OCI-LY1 (cell line): ENCODE measurements around the gene RGN.
"Not testable (repeated sequence)": the region's sequence is repeated elsewhere in the genome, so short reads cannot be mapped to it uniquely, and the experiment has no call there.

Source experiments
- H2AFZ ChIP-seq: fragments of 200-600 bp; sonication (generic), shearing (Covaris generic); 2 replicates; pipeline ENCODE4 v1.6.0; 2014; ENCODE audit warnings: antibody characterized with exemption, mild to moderate bottlenecking, low read length
- H3F3A ChIP-seq: fragments of 200-600 bp; sonication (generic), shearing (Covaris generic); 2 replicates; pipeline ENCODE4 v1.6.0; 2014; ENCODE audit warnings: mild to moderate bottlenecking, antibody characterized with exemption, low read length, moderate library complexity; ENCODE audit not compliant: insufficient read depth
- H3K27ac ChIP-seq: fragments of 200-600 bp; sonication (generic); 2 replicates; pipeline ENCODE4 v1.5.1; 2014; ENCODE audit warnings: low read length, mixed run types, mild to moderate bottlenecking, low read depth; ENCODE audit not compliant: poor library complexity, severe bottlenecking
- H3K27me3 ChIP-seq: fragments of 200-600 bp; sonication (generic); 2 replicates; pipeline ENCODE4 v1.6.0; 2014; ENCODE audit warnings: antibody characterized with exemption, mild to moderate bottlenecking, low read length, moderate library complexity; ENCODE audit not compliant: insufficient read depth
- H3K36me3 ChIP-seq: fragments of 200-600 bp; sonication (generic); 2 replicates; pipeline ENCODE4 v1.6.1; 2014; ENCODE audit warnings: mild to moderate bottlenecking, antibody characterized with exemption, low read length, moderate library complexity, mixed read lengths; ENCODE audit not compliant: insufficient read depth
- H3K4me1 ChIP-seq: fragments of 200-600 bp; sonication (generic); 2 replicates; pipeline ENCODE4 v1.5.1; 2014; ENCODE audit warnings: mild to moderate bottlenecking, low read length, moderate library complexity; ENCODE audit not compliant: insufficient read depth, severe bottlenecking
- H3K4me2 ChIP-seq: fragments of 200-600 bp; sonication (generic), shearing (Covaris generic); 2 replicates; pipeline ENCODE4 v1.6.1; 2014; ENCODE audit warnings: low read length
- H3K4me3 ChIP-seq: fragments of 200-600 bp; sonication (generic); 2 replicates; pipeline ENCODE4 v1.5.1; 2014; ENCODE audit warnings: low read length, low read depth, mild to moderate bottlenecking, mixed read lengths; ENCODE audit not compliant: poor library complexity, severe bottlenecking
- H3K79me2 ChIP-seq: fragments of 200-600 bp; shearing (Covaris generic); 2 replicates; pipeline ENCODE4 v1.6.1; 2016; ENCODE audit warnings: mixed run types, low read length, mixed read lengths; ENCODE audit not compliant: insufficient read depth
- H3K9ac ChIP-seq: fragments of 200-600 bp; sonication (generic), shearing (Covaris generic); 2 replicates; pipeline ENCODE4 v1.6.1; 2014; ENCODE audit warnings: mild to moderate bottlenecking, low read length, mixed read lengths
- H3K9me2 ChIP-seq: fragments of 200-600 bp; sonication (generic), shearing (Covaris generic); 2 replicates; pipeline ENCODE4 v1.6.1; 2014; ENCODE audit warnings: low read depth, mild to moderate bottlenecking, low read length, mixed read lengths
- H3K9me3 ChIP-seq: fragments of 200-600 bp; shearing (Covaris generic); 2 replicates; pipeline ENCODE4 v1.6.1; 2014; ENCODE audit warnings: low read length, mixed read lengths
- H4K20me1 ChIP-seq: fragments of 200-600 bp; sonication (generic), shearing (Covaris generic); 2 replicates; pipeline ENCODE4 v1.6.0; 2016; ENCODE audit warnings: mild to moderate bottlenecking, low read length; ENCODE audit not compliant: insufficient read depth
- EZH2 ChIP-seq: fragments of 200-600 bp; sonication (generic), shearing (Covaris generic); IDR thresholded peaks from 2 replicates; pipeline ENCODE4 v1.8.0; 2017; ENCODE audit warnings: borderline replicate concordance, mixed run types, mild to moderate bottlenecking, antibody characterized with exemption, low read length, moderate library complexity, mixed read lengths
- TF ChIP-seq, protein P1 (sequence below): fragments of 200-600 bp; sonication (generic), shearing (Covaris generic); IDR thresholded peaks from 2 replicates; pipeline ENCODE4 v1.5.1; 2017; ENCODE audit warnings: mild to moderate bottlenecking, antibody characterized with exemption, low read length, moderate library complexity, mixed read lengths

Gene RGN

DNA sequence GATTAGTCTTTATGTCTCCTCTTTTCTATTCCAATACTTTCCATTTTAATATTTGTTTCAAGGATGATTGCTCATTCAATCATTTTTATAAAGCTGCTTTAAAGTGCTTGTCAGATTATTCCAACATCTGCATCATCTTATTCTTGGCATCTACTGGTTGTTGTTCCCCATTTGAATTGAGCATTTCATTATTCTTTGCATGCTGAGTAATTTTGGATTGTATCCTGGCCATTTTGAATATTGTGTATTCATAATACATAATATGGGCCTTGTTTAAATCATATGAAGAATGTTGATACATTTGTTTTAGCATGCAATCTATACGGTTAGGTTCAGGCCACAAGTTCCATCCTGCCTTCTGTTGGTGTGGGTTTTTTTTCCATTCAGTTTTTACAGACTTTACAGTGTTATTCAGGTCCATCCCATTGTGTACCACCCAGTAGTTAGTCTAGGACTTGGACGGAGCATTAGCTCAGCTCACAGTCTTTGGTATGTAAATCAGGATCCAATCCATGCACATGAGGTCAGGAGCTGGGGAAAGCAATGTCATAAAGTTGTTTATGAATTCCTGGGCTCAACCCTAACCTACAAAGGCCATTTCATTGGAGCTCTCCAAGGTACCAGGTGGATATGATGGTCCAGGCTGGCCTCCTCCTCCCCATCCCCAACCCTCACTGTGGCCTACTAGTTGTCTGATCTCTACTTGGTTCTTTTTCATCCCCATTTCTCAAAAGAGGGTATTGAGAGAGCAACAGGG is 20.3 kb downstream of the RGN start:
- Histone ChIP-seq H3K9me3 (no peaks in the 10 kb centered on the region), H3K4me1 (peaks cover 9% of the 10 kb centered on the region), H2AFZ (no peak overlapping the region), H3F3A (no peaks in the 10 kb centered on the region), H3K27ac (no peak overlapping the region), H3K4me3 (no peak overlapping the region), H3K4me2 (no peak overlapping the region), H3K79me2 (no peaks in the 10 kb centered on the region), H3K36me3 (no peaks in the 10 kb centered on the region), H3K27me3 (no peaks in the 10 kb centered on the region), H4K20me1 (no peaks in the 10 kb centered on the region), H3K9ac (no peak overlapping the region), H3K9me2 (no peaks in the 10 kb centered on the region)
- TF ChIP-seq, protein P1, sequence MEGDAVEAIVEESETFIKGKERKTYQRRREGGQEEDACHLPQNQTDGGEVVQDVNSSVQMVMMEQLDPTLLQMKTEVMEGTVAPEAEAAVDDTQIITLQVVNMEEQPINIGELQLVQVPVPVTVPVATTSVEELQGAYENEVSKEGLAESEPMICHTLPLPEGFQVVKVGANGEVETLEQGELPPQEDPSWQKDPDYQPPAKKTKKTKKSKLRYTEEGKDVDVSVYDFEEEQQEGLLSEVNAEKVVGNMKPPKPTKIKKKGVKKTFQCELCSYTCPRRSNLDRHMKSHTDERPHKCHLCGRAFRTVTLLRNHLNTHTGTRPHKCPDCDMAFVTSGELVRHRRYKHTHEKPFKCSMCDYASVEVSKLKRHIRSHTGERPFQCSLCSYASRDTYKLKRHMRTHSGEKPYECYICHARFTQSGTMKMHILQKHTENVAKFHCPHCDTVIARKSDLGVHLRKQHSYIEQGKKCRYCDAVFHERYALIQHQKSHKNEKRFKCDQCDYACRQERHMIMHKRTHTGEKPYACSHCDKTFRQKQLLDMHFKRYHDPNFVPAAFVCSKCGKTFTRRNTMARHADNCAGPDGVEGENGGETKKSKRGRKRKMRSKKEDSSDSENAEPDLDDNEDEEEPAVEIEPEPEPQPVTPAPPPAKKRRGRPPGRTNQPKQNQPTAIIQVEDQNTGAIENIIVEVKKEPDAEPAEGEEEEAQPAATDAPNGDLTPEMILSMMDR = no peak
- TF ChIP-seq EZH2 = no peak

DNA sequence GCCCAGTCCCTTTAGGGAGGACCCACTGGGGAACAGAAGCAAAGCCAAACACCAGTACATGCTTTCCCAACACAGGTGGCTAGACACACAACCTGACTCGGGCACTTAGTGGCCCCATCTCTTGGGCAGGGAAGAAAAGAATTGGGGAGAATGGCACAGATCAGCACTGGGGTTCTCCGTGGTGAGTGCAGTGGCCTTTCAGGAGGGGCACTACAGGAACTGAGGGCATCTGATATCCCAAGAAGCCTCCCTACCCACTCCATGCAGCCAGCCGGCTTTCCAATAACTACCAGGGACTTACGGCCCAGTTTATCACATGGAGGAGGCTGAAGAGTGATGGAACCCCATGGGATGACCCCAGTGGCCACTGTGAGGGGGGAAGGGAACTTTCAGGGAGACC is 23.0 kb downstream of the RGN start:
- Histone ChIP-seq H3K4me3 (no peak overlapping the region), H3K36me3 (no peaks in the 10 kb centered on the region), H3K27ac (no peak overlapping the region), H3K9me2 (no peaks in the 10 kb centered on the region), H3K9me3 (no peaks in the 10 kb centered on the region), H3K79me2 (no peaks in the 10 kb centered on the region), H3K4me1 (peaks cover 5% of the 10 kb centered on the region), H3K27me3 (no peaks in the 10 kb centered on the region), H3F3A (no peaks in the 10 kb centered on the region), H3K9ac (no peak overlapping the region), H2AFZ (no peak overlapping the region), H3K4me2 (no peak overlapping the region), H4K20me1 (no peaks in the 10 kb centered on the region)
- TF ChIP-seq, protein P1 = no peak
- no peak for TF ChIP-seq EZH2

DNA sequence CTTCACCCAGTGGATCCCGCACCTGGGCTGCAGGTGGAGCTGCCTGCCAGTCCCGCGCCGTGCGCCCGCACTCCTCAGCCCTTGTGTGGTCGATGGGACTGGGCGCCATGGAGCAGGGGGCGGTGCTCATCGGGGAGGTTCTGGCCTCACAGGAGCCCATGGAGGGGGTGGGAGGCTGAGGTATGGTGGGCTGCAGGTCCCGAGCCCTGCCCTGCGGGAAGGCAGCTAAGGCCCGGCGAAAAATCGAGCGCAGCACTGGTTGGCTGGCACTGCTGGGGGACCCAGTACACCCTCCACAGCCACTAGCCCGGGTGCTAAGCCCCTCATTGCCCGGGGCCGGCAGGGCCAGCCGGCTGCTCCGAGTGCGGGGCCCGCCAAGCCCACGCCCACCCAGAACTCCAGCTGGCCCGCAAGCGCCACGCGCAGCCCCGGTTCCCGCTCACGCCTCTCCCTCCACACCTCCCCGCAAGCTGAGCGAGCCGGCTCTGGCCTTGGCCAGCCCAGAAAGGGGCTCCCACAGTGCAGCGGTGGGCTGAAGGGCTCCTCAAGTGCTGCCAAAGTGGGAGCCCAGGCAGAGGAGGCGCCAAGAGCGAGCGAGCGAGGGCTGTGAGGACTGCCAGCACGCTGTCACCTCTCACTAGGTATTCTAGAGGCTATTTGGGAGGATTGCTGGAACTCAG is 32.8 kb downstream of the RGN start:
- H3K9me2 ChIP-seq, H3K4me2 ChIP-seq, H3K9me3 ChIP-seq, H3K79me2 ChIP-seq, H3F3A ChIP-seq, H2AFZ ChIP-seq, H3K4me1 ChIP-seq, H3K36me3 ChIP-seq, H3K27me3 ChIP-seq, H4K20me1 ChIP-seq, H3K4me3 ChIP-seq, H3K27ac ChIP-seq, H3K9ac ChIP-seq: not testable (repeated sequence)
